NOMO-1 (cell line): ENCODE results near the gene MBOAT1.

Experiments used
- DNase-seq, 2 experiments: peaks; one replicate each; lab custom pipeline; 2025; ENCODE audit not compliant: unreplicated experiment in 2 of 2; lab: John Stamatoyannopoulos, UW

Gene MBOAT1

GRCh38 chr6:20112241-20112640 lies 100.0 kb downstream of the MBOAT1 start:
- DNase-seq: no peak

- no peak for DNase-seq
Observed at GRCh38 chr6:20110478-20110877, 101.8 kb downstream of the MBOAT1 start.

- no peak for DNase-seq
Observed at GRCh38 chr6:20109526-20109925, 102.7 kb downstream of the MBOAT1 start.

- no peak for DNase-seq
Observed at GRCh38 chr6:20105838-20106237, 106.4 kb downstream of the MBOAT1 start.

GRCh38 chr6:20104696-20105095 lies 107.6 kb downstream of the MBOAT1 start:
- no peak for DNase-seq

- no peak for DNase-seq
Observed at GRCh38 chr6:20102397-20103073, 109.7 kb downstream of the MBOAT1 start.

- DNase-seq: no peak
Observed at GRCh38 chr6:20099156-20099555, 113.1 kb downstream of the MBOAT1 start.

- DNase-seq: no peak
Observed at GRCh38 chr6:20098267-20098876, 113.9 kb downstream of the MBOAT1 start.

- DNase-seq: no peak
Observed at GRCh38 chr6:20096536-20096935, 115.7 kb downstream of the MBOAT1 start.

GRCh38 chr6:20095436-20095835 lies 116.8 kb downstream of the MBOAT1 start:
- DNase-seq: no peak

- peak; percentile 14 to 55 for DNase-seq
Observed at GRCh38 chr6:20092071-20092566, 120.2 kb downstream of the MBOAT1 start.

GRCh38 chr6:20086992-20087391 lies 125.3 kb downstream of the MBOAT1 start:
- DNase-seq: no peak

GRCh38 chr6:20085817-20086216 lies 126.5 kb downstream of the MBOAT1 start:
- no peak for DNase-seq

GRCh38 chr6:20084411-20084810 lies 127.9 kb downstream of the MBOAT1 start:
- DNase-seq: no peak

- DNase-seq: no peak
Observed at GRCh38 chr6:20071998-20072397, 140.3 kb downstream of the MBOAT1 start.

- no peak for DNase-seq
Observed at GRCh38 chr6:20070047-20070446, 142.2 kb downstream of the MBOAT1 start.

GRCh38 chr6:20069021-20069522 lies 143.2 kb downstream of the MBOAT1 start:
- DNase-seq: no peak

GRCh38 chr6:20068421-20068988 lies 143.8 kb downstream of the MBOAT1 start:
- DNase-seq: no peak

- no peak for DNase-seq
Observed at GRCh38 chr6:20061952-20062351, 150.3 kb downstream of the MBOAT1 start.

- no peak for DNase-seq
Observed at GRCh38 chr6:20060252-20060651, 152.0 kb downstream of the MBOAT1 start.

GRCh38 chr6:20058912-20059311 lies 153.4 kb downstream of the MBOAT1 start:
- peak; percentile 19 to 24 for DNase-seq
